Colon (tissue), 2 donors: ENCODE data around the gene CAMK2N2.

Source experiments
- FAIRE-seq: peaks from 2 replicates; lab custom pipeline; 2012; peaks lifted over from hg19 to GRCh38; lab: Jason Lieb, UNC
- donor health status: control.
- donor health status: control.

Gene CAMK2N2

GRCh38 chr3:184222521-184222920 is 38.8 kb downstream of the CAMK2N2 start:
- no peak for FAIRE-seq

- no peak for FAIRE-seq
These were observed 42.5 kb downstream of the CAMK2N2 start for GRCh38 chr3:184218814-184219213.

GRCh38 chr3:184211718-184212117 is 49.6 kb downstream of the CAMK2N2 start:
- FAIRE-seq, result no peak

- FAIRE-seq, result no peak
These were observed 50.1 kb downstream of the CAMK2N2 start for GRCh38 chr3:184211297-184211696.
